K562 (cell line): ENCODE results near the gene CSTPP1. TPM values are rescaled to one million over a fixed set of nuclear protein-coding genes. Genes with fewer than 3 reads are reported as not detected.

ENCODE experiments used
- ATAC-seq: fragments of 200-7000 bp; cut with Tn5 transposase; 3 replicates; pipeline ENCODE4 v1.9.1; 2020; ENCODE audit warnings: moderate library complexity
- BruUV-seq: library from RNA; stranded (reverse); fragments of 400-500 nt; replicated peaks from 2 replicates; lab custom pipeline; 2021; lab: Mats Ljungman, UMichigan
- CTCF ChIA-PET: fragments of 300-600 bp; formaldehyde crosslinking; extraction: SDS; loops from one replicate; lab custom pipeline; 2021; ENCODE audit warnings: low intra/inter-chr PET ratio; lab: Yijun Ruan, JAX
- POLR2A ChIA-PET: fragments of 300-600, 350-650 bp; sonication (Branson Sonifier 250); formaldehyde crosslinking; extraction: SDS; loops from one replicate; lab custom pipeline; 2021; ENCODE audit warnings: antibody characterized with exemption, inconsistent platforms; lab: Yijun Ruan, JAX
- DNase-seq, 4 experiments: peaks; one replicate each; pipeline versions ENCODE4 v3.0.0 to v3.0.0-alpha.2; 2011 to 2018; ENCODE audit warnings: low spot score in 3 of 4, mixed read lengths in 3 of 4; ENCODE audit errors: extremely low read depth in 1 of 4
- FAIRE-seq: peaks from 2 replicates; lab custom pipeline; 2011; peaks lifted over from hg19 to GRCh38; lab: Jason Lieb, UNC
- H2AFZ ChIP-seq: 2 replicates; pipeline ENCODE4 v1.6.0; 2011; ENCODE audit warnings: low read depth, low read length, control low read depth, inconsistent platforms
- H3K27ac ChIP-seq: fragments of 200-600 bp; 3 replicates; pipeline ENCODE4 v1.8.0; 2011; ENCODE audit warnings: low read depth, mild to moderate bottlenecking, control low read depth, inconsistent platforms, low read length, moderate library complexity, mixed read lengths; ENCODE audit errors: extremely low read depth
- H3K27me3 ChIP-seq, 2 experiments: fragments of 300-600 bp in 1 of 2; 2 replicates in 1 of 2; 3 replicates in 1 of 2; pipeline versions ENCODE4 v1.6.0 to v1.8.0; 2011; ENCODE audit warnings: inconsistent platforms in 2 of 2, low read length in 2 of 2, mild to moderate bottlenecking in 1 of 2, mixed read lengths in 1 of 2, moderate library complexity in 1 of 2; ENCODE audit not compliant: control insufficient read depth in 2 of 2, insufficient read depth in 2 of 2
- H3K36me3 ChIP-seq: fragments of 300-600 bp; 3 replicates; pipeline ENCODE4 v1.8.0; 2011; ENCODE audit warnings: mild to moderate bottlenecking, low read length, inconsistent platforms; ENCODE audit not compliant: control insufficient read depth, insufficient read depth
- H3K4me1 ChIP-seq, 2 experiments: fragments of 200-600 bp in 1 of 2; replicated peaks in 1 of 2; 2 replicates in 1 of 2; 3 replicates in 1 of 2; pipeline versions ENCODE4 v1.5.1 to v1.8.0; 2011; ENCODE audit warnings: inconsistent platforms in 2 of 2, low read length in 2 of 2, mild to moderate bottlenecking in 1 of 2, mixed read lengths in 1 of 2, moderate library complexity in 1 of 2; ENCODE audit not compliant: control insufficient read depth in 2 of 2, insufficient read depth in 2 of 2
- H3K4me2 ChIP-seq: 2 replicates; pipeline ENCODE4 v1.6.1; 2011; ENCODE audit warnings: low read length, control low read depth, inconsistent platforms, mixed read lengths; ENCODE audit not compliant: insufficient read depth
- H3K4me3 ChIP-seq: fragments of 200-600 bp; sonication (generic), shearing (Covaris generic); 2 replicates; pipeline ENCODE4 v1.5.1; 2016; ENCODE audit warnings: control low read depth, inconsistent platforms
- H3K79me2 ChIP-seq: fragments of 200-600 bp; 3 replicates; pipeline ENCODE4 v1.8.0; 2011; ENCODE audit warnings: low read length, inconsistent platforms; ENCODE audit not compliant: control insufficient read depth, insufficient read depth
- H3K9ac ChIP-seq, 2 experiments: 2 replicates each; pipeline versions ENCODE4 v1.6.0 to v1.6.1; 2011; ENCODE audit warnings: low read depth in 2 of 2, low read length in 2 of 2, control low read depth in 1 of 2, inconsistent platforms in 1 of 2, mild to moderate bottlenecking in 1 of 2, mixed read lengths in 1 of 2; ENCODE audit not compliant: insufficient read depth in 1 of 2
- H3K9me1 ChIP-seq: one replicate; pipeline ENCODE4 v1.6.0; 2011; ENCODE audit warnings: inconsistent platforms, mild to moderate bottlenecking, low read length, moderate library complexity; ENCODE audit not compliant: control insufficient read depth, insufficient read depth
- H3K9me3 ChIP-seq: replicated peaks from 2 replicates; pipeline ENCODE4 v1.5.1; 2011; ENCODE audit warnings: low read depth, low read length, inconsistent platforms; ENCODE audit not compliant: control insufficient read depth, insufficient read depth
- H4K20me1 ChIP-seq: replicated peaks from 2 replicates; pipeline ENCODE4 v1.6.1; 2011; ENCODE audit warnings: low read length, inconsistent platforms, mixed read lengths; ENCODE audit not compliant: control insufficient read depth, insufficient read depth
- CC2D1A ChIP-seq: fragments of 450-650 bp; IDR thresholded peaks from 2 replicates; pipeline ENCODE4 v1.6.1; 2017; ENCODE audit warnings: mild to moderate bottlenecking
- CTBP1 ChIP-seq: fragments of 450-650 bp; IDR thresholded peaks from 2 replicates; pipeline ENCODE4 v1.6.1; 2016; ENCODE audit warnings: borderline replicate concordance
- FOXJ2 ChIP-seq: fragments of 200-800 bp; sonication (Bioruptor generic); IDR thresholded peaks from 2 replicates; pipeline ENCODE4 v1.6.1; 2016; ENCODE audit warnings: missing genetic modification characterization, missing compliant biosample characterization
- GABPB1 ChIP-seq: sonication (generic); formaldehyde crosslinking; IDR thresholded peaks from 2 replicates; pipeline ENCODE4 v1.8.0; 2022; ENCODE audit warnings: mild to moderate bottlenecking, missing genetic modification reagents
- HMG20B ChIP-seq: fragments of 250-450 bp; sonication (Bioruptor Pico); IDR thresholded peaks from 2 replicates; pipeline ENCODE4 v1.5.0; 2021; ENCODE audit warnings: mild to moderate bottlenecking
- MIER1 ChIP-seq: fragments of 450-650 bp; IDR thresholded peaks from 2 replicates; pipeline ENCODE4 v1.6.1; 2016; ENCODE audit warnings: antibody characterized with exemption, mild to moderate bottlenecking, low read depth
- NBN ChIP-seq: fragments of 450-650 bp; IDR thresholded peaks from 2 replicates; pipeline ENCODE4 v1.6.1; 2016; ENCODE audit warnings: low read depth, mild to moderate bottlenecking
- NELFE ChIP-seq: IDR thresholded peaks from 2 replicates; pipeline ENCODE4 v1.6.1; 2011; ENCODE audit warnings: mild to moderate bottlenecking; ENCODE audit not compliant: insufficient read depth, insufficient read length
- POLR3G ChIP-seq: IDR thresholded peaks from 2 replicates; pipeline ENCODE4 v1.6.1; 2011; ENCODE audit not compliant: insufficient read length, insufficient replicate concordance; ENCODE audit errors: extremely low read depth
- SIRT6 ChIP-seq: IDR thresholded peaks from one replicate; pipeline ENCODE4 v1.6.1; 2012; ENCODE audit warnings: low read depth, mild to moderate bottlenecking, control low read depth, inconsistent platforms, low read length, moderate library complexity
- SMAD2 ChIP-seq: fragments of 150-350 bp; IDR thresholded peaks from 2 replicates; pipeline ENCODE4 v1.6.1; 2014; ENCODE audit warnings: low read depth, mild to moderate bottlenecking, low read length
- SREBF1 ChIP-seq: fragments of 150-350 bp; IDR thresholded peaks from 2 replicates; pipeline ENCODE4 v1.6.1; 2014; ENCODE audit warnings: antibody characterized with exemption, low read depth, low read length, borderline replicate concordance
- TSC22D4 ChIP-seq: fragments of 450-650 bp; IDR thresholded peaks from 2 replicates; pipeline ENCODE4 v1.6.1; 2016; ENCODE audit warnings: missing genetic modification characterization, missing biosample characterization, control low read depth
- WGBS: fragments of 100-300 bp; shearing (Covaris generic); methylation state at CpG from one replicate; pipeline ENCODE4 v1.1.6; 2016; ENCODE audit warnings: low coverage, mixed read lengths; ENCODE audit not compliant: insufficient coverage; ENCODE audit errors: missing lambda C conversion rate; 5-methylcytosine and 5-hydroxymethylcytosine counted together
- in situ Hi-C: fragments of 300-500 bp; cut with MboI; formaldehyde crosslinking; loops from 4 replicates; pipeline ENCODE4 v1.15.0; 2018; ENCODE audit warnings: inconsistent platforms, mixed read lengths
- intact Hi-C: fragments of 100-400 bp; cut with micrococcal nuclease; formaldehyde crosslinking; loops from 2 replicates; pipeline ENCODE4 v1.14.2; 2022
- polyA plus RNA-seq, 8 experiments: library from polyadenylated mRNA; depleted of rRNA in 4 of 8; stranded (reverse) in 5 of 8; unstranded in 3 of 8; fragments of >200 nt; fragmentation: Nextera tagmentation in 2 of 8; fragmentation: Illumina TruSeq in 1 of 8; extraction: Ambion mirVana in 2 of 8; extraction: Trizol in 1 of 8; gene quantifications; 2 replicates each; pipeline versions ENCODE4 v1.2.1 to v1.2.3, GENCODE V29; 2011 to 2014; ENCODE audit warnings: inconsistent platforms in 1 of 8, missing spikeins in 1 of 8
- total RNA-seq, 7 experiments: library from RNA; depleted of rRNA in 6 of 7; stranded (reverse); fragments of >200 nt in 6 of 7; fragmentation: Illumina TruSeq in 2 of 7; extraction: Trizol in 2 of 7; gene quantifications; 2 replicates each; pipeline versions ENCODE4 v1.2.1 to v1.2.3, GENCODE V29; 2011 to 2021; ENCODE audit warnings: low replicate concordance in 1 of 7
- TF ChIP-seq, protein P1 (sequence below): IDR thresholded peaks from 2 replicates; pipeline ENCODE4 v1.6.1; 2011; ENCODE audit not compliant: insufficient read length; ENCODE audit errors: extremely low read depth
- TF ChIP-seq, protein P2 (sequence below): IDR thresholded peaks from 2 replicates; pipeline ENCODE4 v1.6.1; 2014; ENCODE audit warnings: antibody characterized with exemption
- TF ChIP-seq, protein P3 (sequence below): fragments of 250-450 bp; sonication (Bioruptor Pico); IDR thresholded peaks from 2 replicates; pipeline ENCODE4 v1.6.1; 2021; ENCODE audit warnings: mild to moderate bottlenecking
- TF ChIP-seq, protein P4 (sequence below): sonication (generic); formaldehyde crosslinking; IDR thresholded peaks from 2 replicates; pipeline ENCODE4 v1.8.0; 2022; ENCODE audit warnings: mild to moderate bottlenecking, missing genetic modification reagents

Gene CSTPP1
- total and polyA plus RNA-seq, 9 of the 15 experiments (the other 6 are each of a cell fraction or from before 2014, with no cell fraction given), result 6.5 to 17.8 (median 9.2) TPM

DNA sequence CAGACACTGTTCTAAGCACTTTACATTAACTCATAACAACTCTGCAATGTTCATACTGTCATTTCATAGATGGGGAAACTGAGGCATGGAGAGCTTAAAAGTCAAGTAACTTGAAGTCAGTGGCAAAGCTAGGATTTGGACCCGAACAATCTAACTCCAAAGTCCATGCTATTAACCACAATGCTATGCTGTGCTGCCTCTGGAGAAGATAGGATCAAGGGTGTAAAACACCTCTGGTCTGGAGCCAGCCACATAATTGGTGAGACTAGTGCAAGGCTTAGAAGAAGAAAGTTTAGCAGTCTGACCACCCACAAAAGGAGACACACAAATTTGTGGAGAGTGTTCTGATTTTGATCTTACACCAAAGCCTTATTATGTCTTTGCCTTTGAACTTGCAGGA is 196.4 kb downstream of the CSTPP1 start:
- WGBS, result 5% methylated on average over 1 of the region's 1 CpG
- peak; percentile 58 for FAIRE-seq
- POLR2A ChIA-PET, result interaction anchor here (1.0 kb wide), 1 partner anchor 10 kb away, joined by 5 read pairs; no protein-coding TSS in a partner anchor

More for the DNA sequence above, 196.4 kb downstream of the CSTPP1 start:
- H3K4me3 ChIP-seq, result no peak overlapping the region
- intact Hi-C loops, result no loop called here
- in situ Hi-C loops, result loop anchor here (10.0 kb wide), 1 partner anchor 388 kb away; no protein-coding TSS in a partner anchor
- H3K27ac ChIP-seq, result no peak overlapping the region
- BruUV-seq, result no TSS peak
- DNase-seq (no peak), ATAC-seq (peak; percentile 43; the same call in 1 of the 3 replicates)
- H3K4me1 ChIP-seq, result peaks cover 0 to 6% of the 10 kb centered on the region in 2 experiments; a peak in 2 of 5 replicates
- no peaks in the 10 kb centered on the region for H3K9me3 ChIP-seq
- H2AFZ ChIP-seq, result no peak overlapping the region
- no peaks in the 10 kb centered on the region; the same call in 1 of the 2 replicates for H4K20me1 ChIP-seq
- no peaks in the 10 kb centered on the region for H3K36me3 ChIP-seq
- CTCF ChIA-PET, result no interaction called here
- no peaks in the 10 kb centered on the region for H3K79me2 ChIP-seq
- H3K27me3 ChIP-seq, result no peaks in the 10 kb centered on the region; a peak in 1 of 5 replicates
- no peaks in the 10 kb centered on the region for H3K9me1 ChIP-seq
- no peak overlapping the region for H3K9ac ChIP-seq
- TF ChIP-seq GABPB1 (CRISPR knock-in tag), result no peak
- TF ChIP-seq CTBP1, result no peak
- TF ChIP-seq CC2D1A, result no peak
- TF ChIP-seq SREBF1, result no peak
- TF ChIP-seq HMG20B (CRISPR knock-in tag), result no peak
- TF ChIP-seq, protein P1, sequence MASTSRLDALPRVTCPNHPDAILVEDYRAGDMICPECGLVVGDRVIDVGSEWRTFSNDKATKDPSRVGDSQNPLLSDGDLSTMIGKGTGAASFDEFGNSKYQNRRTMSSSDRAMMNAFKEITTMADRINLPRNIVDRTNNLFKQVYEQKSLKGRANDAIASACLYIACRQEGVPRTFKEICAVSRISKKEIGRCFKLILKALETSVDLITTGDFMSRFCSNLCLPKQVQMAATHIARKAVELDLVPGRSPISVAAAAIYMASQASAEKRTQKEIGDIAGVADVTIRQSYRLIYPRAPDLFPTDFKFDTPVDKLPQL, result no peak
- no peak for TF ChIP-seq POLR3G
- no peak for TF ChIP-seq SIRT6
- no peak for TF ChIP-seq NBN
- TF ChIP-seq, protein P2, sequence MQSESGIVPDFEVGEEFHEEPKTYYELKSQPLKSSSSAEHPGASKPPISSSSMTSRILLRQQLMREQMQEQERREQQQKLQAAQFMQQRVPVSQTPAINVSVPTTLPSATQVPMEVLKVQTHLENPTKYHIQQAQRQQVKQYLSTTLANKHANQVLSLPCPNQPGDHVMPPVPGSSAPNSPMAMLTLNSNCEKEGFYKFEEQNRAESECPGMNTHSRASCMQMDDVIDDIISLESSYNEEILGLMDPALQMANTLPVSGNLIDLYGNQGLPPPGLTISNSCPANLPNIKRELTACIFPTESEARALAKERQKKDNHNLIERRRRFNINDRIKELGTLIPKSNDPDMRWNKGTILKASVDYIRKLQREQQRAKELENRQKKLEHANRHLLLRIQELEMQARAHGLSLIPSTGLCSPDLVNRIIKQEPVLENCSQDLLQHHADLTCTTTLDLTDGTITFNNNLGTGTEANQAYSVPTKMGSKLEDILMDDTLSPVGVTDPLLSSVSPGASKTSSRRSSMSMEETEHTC, result no peak
- no peak for TF ChIP-seq TSC22D4 (tag)
- no peak for TF ChIP-seq SMAD2
- no peak for TF ChIP-seq MIER1
- TF ChIP-seq NELFE, result no peak
- TF ChIP-seq, protein P3, sequence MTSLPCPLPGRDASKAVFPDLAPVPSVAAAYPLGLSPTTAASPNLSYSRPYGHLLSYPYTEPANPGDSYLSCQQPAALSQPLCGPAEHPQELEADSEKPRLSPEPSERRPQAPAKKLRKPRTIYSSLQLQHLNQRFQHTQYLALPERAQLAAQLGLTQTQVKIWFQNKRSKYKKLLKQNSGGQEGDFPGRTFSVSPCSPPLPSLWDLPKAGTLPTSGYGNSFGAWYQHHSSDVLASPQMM, result no peak
- TF ChIP-seq, protein P4, sequence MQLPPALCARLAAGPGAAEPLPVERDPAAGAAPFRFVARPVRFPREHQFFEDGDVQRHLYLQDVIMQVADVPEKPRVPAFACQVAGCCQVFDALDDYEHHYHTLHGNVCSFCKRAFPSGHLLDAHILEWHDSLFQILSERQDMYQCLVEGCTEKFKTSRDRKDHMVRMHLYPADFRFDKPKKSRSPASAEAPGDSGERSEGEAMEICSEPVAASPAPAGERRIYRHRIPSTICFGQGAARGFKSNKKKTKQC (CRISPR knock-in tag), result no peak
- TF ChIP-seq FOXJ2 (tag), result no peak
- TF ChIP-seq, all 486 proteins: peak for 0
- no peak overlapping the region for H3K4me2 ChIP-seq
